Measurements from ENCODE around the gene WDR5.

DNA sequence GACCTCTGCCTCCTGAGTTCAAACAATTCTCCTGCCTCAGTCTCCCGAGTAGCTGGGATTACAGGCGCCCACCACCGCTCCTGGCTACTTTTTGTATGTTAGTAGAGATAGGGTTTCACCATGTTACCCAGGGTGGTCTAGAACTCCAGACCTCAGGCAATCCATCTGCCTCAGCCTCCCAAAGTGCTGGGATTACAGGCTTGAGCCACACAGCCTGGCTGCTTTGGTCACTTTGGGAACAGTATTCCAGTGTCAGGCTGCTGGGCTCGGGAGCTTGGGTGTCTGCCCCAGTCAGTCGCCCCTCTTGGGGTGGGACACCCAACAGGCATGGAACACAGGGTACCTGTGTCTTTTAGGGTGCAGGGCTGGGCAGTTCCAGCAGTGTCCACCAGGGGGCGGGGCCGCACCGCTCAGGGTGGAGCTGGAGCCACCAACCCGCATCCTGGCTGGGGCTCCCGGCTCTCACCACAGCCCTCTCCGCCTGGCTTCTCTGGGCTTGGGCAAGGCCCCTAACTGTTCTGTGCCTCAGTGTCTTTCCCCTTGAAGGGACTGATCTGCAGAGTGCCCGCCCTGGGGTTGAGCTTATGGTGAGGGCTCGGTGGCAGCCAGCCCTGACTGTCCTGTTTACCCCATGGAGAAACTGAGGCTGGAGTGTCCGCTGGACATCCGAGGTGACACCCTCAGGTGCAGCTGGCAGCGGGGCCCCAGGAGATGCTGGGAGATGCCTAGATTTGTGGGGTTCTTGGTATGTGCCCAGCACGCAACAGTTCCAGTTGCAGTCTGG is 34.8 kb downstream of the WDR5 start:
- TF ChIP-seq, protein P1, sequence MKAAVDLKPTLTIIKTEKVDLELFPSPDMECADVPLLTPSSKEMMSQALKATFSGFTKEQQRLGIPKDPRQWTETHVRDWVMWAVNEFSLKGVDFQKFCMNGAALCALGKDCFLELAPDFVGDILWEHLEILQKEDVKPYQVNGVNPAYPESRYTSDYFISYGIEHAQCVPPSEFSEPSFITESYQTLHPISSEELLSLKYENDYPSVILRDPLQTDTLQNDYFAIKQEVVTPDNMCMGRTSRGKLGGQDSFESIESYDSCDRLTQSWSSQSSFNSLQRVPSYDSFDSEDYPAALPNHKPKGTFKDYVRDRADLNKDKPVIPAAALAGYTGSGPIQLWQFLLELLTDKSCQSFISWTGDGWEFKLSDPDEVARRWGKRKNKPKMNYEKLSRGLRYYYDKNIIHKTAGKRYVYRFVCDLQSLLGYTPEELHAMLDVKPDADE (IDR thresholded peaks at IDR 0.05) = no peak
- TF ChIP-seq EZH2 (IDR thresholded peaks at IDR 0.05; ENCODE audit: low read depth, unreplicated experiment) = no peak
- no peak for TF ChIP-seq CREB1 (CRISPR knock-in tag; IDR thresholded peaks at IDR 0.05; ENCODE audit: low read depth)
- no peak for TF ChIP-seq CTCF (conservative IDR thresholded peaks at IDR 0.05; ENCODE audit: low read depth in 2 of 2)
- no peak for TF ChIP-seq EZH2phosphoT487 (IDR thresholded peaks at IDR 0.05; ENCODE audit: unreplicated experiment)
- no peak for TF ChIP-seq JUNB (IDR thresholded peaks at IDR 0.05; ENCODE audit: unreplicated experiment)
- TF ChIP-seq REST (IDR thresholded peaks at IDR 0.05; ENCODE audit: unreplicated experiment) = no peak
- TF ChIP-seq NANOG (IDR thresholded peaks at IDR 0.05; ENCODE audit: borderline replicate concordance) = no peak
- TF ChIP-seq POLR2AphosphoS5 (IDR thresholded peaks at IDR 0.05; ENCODE audit: low read depth) = no peak
- no peak for TF ChIP-seq ZNF331 (CRISPR knock-in tag; IDR thresholded peaks at IDR 0.05; ENCODE audit: low read depth)
- TF ChIP-seq ZNF462 (CRISPR knock-in tag; IDR thresholded peaks at IDR 0.05) = no peak
- no peak for TF ChIP-seq STAT1 (IDR thresholded peaks at IDR 0.05; ENCODE audit: unreplicated experiment)
- no peak for TF ChIP-seq ZNF114 (CRISPR knock-in tag; IDR thresholded peaks at IDR 0.05)
